Measurements from ENCODE around the gene RABL2B. TPM values are rescaled to one million over a fixed set of nuclear protein-coding genes. Genes with fewer than 3 reads are reported as not detected.

Gene RABL2B
- total RNA-seq, 1 experiment from 2014 or later: 9.8 TPM

DNA sequence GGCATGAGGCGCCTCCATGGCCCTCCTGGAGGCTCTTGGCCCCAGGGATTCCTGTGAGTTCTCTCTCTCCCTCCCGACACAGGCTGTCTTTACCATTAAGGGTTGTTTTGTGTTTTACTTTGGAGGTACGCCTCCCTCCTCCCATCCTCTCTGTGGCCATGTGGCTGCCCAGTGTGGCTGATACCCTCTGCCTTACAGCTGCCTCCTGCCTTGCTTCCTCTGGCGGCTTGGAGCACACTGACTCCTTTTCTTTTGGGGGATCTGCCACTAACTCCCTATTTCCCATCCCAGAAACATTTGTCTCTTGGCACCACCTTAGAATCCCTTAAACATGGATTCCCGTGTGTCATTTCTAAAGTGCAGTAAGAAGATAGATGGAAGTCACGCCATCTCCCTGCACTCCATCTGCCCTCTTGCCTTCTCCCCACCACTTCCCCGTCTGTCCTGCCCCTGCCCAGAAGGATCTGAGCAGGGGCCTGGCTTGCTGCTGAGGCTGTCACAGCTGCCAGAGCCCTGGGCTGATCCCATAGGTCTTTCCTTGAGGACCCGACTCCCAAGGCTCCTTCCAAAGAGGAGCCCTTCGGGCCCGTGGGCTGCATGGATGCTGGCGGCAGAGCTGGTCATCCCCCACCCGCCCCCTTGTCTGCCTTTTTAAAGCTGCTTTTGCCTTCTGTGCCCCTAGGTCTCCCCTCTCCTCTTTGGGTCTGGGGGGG lies 60.6 kb downstream of the RABL2B start:
- DNase-seq (ENCODE audit: low read depth): no peak

DNA sequence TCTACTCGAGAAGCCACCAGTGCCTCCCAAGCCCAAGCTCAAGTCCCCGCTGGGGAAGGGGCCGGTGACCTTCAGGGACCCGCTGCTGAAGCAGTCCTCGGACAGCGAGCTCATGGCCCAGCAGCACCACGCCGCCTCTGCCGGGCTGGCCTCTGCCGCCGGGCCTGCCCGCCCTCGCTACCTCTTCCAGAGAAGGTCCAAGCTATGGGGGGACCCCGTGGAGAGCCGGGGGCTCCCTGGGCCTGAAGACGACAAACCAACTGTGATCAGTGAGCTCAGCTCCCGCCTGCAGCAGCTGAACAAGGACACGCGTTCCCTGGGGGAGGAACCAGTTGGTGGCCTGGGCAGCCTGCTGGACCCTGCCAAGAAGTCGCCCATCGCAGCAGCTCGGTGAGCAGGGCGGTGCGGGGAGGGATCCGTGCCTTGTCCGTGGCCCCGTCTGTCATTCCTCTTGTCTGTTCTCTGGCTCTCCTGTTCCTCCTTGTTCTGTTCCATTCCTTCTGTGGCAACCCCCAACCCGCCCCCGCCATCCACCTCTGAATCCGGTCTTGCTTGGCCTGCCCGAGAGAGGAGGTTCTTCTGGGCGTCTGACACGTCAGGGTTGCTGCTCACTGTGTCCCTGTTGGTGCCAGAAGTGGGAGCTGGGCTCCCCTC lies 61.3 kb downstream of the RABL2B start:
- DNase-seq (ENCODE audit: low read depth): no peak

DNA sequence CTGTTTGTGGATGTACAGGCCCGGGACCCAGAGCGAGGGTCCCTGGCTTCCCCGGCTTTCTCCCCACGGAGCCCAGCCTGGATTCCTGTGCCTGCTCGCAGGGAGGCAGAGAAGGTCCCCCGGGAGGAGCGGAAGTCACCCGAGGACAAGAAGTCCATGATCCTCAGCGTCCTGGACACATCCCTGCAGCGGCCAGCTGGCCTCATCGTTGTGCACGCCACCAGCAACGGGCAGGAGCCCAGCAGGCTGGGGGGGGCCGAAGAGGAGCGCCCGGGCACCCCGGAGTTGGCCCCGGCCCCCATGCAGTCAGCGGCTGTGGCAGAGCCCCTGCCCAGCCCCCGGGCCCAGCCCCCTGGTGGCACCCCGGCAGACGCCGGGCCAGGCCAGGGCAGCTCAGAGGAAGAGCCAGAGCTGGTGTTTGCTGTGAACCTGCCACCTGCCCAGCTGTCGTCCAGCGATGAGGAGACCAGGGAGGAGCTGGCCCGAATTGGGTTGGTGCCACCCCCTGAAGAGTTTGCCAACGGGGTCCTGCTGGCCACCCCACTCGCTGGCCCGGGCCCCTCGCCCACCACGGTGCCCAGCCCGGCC lies 62.1 kb downstream of the RABL2B start:
- no peak for DNase-seq (ENCODE audit: low read depth)

DNA sequence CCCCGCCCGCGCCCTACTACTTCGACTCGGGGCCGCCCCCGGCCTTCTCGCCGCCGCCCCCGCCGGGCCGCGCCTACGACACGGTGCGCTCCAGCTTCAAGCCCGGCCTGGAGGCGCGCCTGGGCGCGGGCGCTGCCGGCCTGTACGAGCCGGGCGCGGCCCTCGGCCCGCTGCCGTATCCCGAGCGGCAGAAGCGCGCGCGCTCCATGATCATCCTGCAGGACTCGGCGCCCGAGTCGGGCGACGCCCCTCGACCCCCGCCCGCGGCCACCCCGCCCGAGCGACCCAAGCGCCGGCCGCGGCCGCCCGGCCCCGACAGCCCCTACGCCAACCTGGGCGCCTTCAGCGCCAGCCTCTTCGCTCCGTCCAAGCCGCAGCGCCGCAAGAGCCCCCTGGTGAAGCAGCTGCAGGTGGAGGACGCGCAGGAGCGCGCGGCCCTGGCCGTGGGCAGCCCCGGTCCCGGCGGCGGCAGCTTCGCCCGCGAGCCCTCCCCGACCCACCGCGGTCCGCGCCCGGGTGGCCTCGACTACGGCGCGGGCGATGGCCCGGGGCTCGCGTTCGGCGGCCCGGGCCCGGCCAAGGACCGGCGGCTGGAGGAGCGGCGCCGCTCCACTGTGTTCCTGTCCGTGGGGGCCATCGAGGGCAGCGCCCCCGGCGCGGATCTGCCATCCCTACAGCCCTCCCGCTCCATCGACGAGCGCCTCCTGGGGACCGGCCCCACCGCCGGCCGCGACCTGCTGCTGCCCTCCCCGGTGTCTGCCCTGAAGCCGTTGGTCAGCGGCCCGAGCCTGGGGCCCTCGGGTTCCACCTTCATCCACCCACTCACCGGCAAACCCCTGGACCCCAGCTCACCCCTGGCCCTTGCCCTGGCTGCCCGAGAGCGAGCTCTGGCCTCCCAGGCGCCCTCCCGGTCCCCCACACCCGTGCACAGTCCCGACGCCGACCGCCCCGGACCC lies 62.9 kb downstream of the RABL2B start:
- no peak for DNase-seq (ENCODE audit: low read depth)

DNA sequence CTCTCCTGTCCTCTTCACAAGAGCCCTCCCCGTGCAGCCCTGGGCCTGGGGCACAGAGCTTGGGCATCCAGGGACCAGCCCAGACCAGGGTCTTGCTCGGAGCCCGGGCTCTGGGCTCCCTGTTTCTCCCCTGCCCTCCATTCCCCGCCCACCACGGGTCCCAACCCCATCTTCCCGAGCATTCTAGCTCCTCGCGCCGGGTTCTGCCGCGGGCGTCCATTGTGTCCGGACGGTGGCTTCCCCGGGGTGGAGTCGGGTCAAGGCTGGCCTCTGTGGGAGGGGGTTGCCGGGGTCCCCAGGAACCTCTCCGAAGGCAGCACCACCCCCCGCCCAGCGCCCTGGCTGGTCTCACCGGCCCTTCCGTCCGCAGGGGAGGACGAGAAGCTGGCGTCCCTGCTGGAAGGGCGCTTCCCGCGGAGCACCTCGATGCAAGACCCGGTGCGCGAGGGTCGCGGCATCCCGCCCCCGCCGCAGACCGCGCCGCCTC lies 63.6 kb downstream of the RABL2B start:
- no peak for DNase-seq (ENCODE audit: low read depth)

DNA sequence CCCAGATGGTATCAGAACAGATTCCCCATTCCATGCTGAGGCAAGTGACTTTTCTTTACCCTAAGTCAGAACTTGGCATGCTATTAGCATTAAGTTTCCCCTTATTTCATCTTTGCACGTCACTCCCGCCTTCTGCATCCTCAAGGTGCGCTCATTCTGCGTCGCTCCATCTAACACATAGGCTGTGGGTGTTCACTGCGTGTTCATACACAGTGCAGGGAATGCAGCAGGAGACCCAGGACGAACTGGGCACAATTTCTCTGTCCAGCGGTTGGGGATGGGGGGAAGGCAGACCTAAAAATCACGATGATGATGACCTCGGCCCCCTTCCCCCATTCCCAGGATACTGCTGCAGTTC lies 65.1 kb downstream of the RABL2B start:
- DNase-seq (ENCODE audit: low read depth): no peak

DNA sequence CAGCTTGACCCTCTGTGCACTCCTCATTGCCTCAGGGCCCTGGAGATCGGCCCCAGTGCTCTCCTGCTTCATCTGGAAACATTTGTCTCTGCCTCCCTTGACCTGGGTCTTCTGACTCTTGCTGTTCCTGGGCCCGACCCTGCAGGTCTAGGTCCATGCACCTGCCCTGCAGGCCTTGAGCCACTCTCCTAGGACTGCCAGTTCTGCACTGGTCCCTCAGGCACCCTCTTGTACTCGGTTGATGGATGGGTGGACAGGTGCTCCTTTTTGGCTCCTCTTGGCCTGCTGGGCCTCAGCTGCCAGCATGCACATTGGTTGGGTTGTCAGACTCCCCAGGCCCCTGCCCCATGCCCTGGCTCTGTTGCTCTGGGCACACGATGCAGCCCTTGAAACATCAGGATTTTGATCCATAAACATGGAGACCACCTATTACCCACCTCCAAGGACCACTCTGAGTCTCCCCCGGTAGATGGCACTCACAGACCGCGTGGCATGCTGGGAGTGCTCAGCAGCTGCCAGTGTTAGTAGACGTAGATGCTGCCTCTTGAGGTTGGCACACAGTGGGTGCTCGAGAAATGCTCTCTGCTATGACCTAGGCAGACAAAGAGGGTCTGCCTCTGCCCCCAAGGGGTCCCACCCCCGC lies 65.6 kb downstream of the RABL2B start:
- DNase-seq (ENCODE audit: low read depth): no peak

Other genes starting within 250 kb of the RABL2B start
- 0.02 and 0.37 TPM in 2 replicates for gene KLHDC7B, start 237.7 kb downstream of the RABL2B start, total RNA-seq (2014; rRNA removed; shearing (Covaris generic))
- not detected in 2 replicates for gene SYCE3, start 220.7 kb downstream of the RABL2B start, total RNA-seq (2014; rRNA removed; shearing (Covaris generic))
- gene CPT1B, start 205.2 kb downstream of the RABL2B start, total RNA-seq (2014; rRNA removed; shearing (Covaris generic)): 2.2 and 2.4 TPM in 2 replicates
- gene CHKB, start 200.8 kb downstream of the RABL2B start, total RNA-seq (2014; rRNA removed; shearing (Covaris generic)): 14.3 and 18.6 TPM in 2 replicates
- 0.10 and 0.74 TPM in 2 replicates for gene MAPK8IP2, start 182.8 kb downstream of the RABL2B start, total RNA-seq (2014; rRNA removed; shearing (Covaris generic))
- gene ARSA, start 155.5 kb downstream of the RABL2B start, total RNA-seq (2014; rRNA removed; shearing (Covaris generic)): 6.2 and 10.9 TPM in 2 replicates
- 0.30 and 0.71 TPM in 2 replicates for gene SHANK3, start 110.8 kb downstream of the RABL2B start, total RNA-seq (2014; rRNA removed; shearing (Covaris generic))
- gene ACR, start 45.4 kb downstream of the RABL2B start, total RNA-seq (2014; rRNA removed; shearing (Covaris generic)): not detected in 2 replicates

Data from M059J (cell line).